G401 (cell line): Measurements from ENCODE around the gene ALKBH5. TPM values are rescaled to one million over a fixed set of nuclear protein-coding genes. Genes with fewer than 3 reads are reported as not detected.
A peak's percentile ranks its signal among the peaks of the same experiment; 100 is the strongest.

Experiments
- DNase-seq: peaks from one replicate; pipeline ENCODE4 v3.0.0-alpha.2; 2015; ENCODE audit warnings: low spot score
- in situ Hi-C: cut with HindIII; loops from 2 replicates; pipeline ENCODE4 v1.10.0; 2016; ENCODE audit warnings: low sequenced_read_pairs, mixed read lengths
- total RNA-seq: library from RNA; depleted of rRNA; stranded (reverse); fragments of >200 nt; shearing (Covaris generic); gene quantifications from 2 replicates; pipeline ENCODE4 v1.2.3, GENCODE V29; 2014

ALKBH5 gene
- total RNA-seq, 1 experiment from 2014 or later = 116 TPM

GRCh38 chr17:18182978-18183333, 672 bp upstream of the ALKBH5 start:
- no peak for DNase-seq
- in situ Hi-C loops = no loop called here

- DNase-seq = no peak
- in situ Hi-C loops = no loop called here
These were observed 759 bp downstream of the ALKBH5 start for GRCh38 chr17:18184143-18185031.

- no peak for DNase-seq
These were observed 1.8 kb downstream of the ALKBH5 start for GRCh38 chr17:18185391-18185790.

GRCh38 chr17:18185832-18186626, 2.4 kb downstream of the ALKBH5 start:
- in situ Hi-C loops = no loop called here
- no peak for DNase-seq

More at GRCh38 chr17:18185391-18185790, 1.8 kb downstream of the ALKBH5 start:
- in situ Hi-C loops = no loop called here

- no peak for DNase-seq
These were observed 3.0 kb downstream of the ALKBH5 start for GRCh38 chr17:18186627-18186982.

GRCh38 chr17:18187226-18187625, 3.6 kb downstream of the ALKBH5 start:
- no peak for DNase-seq
- in situ Hi-C loops = no loop called here

More at GRCh38 chr17:18186627-18186982, 3.0 kb downstream of the ALKBH5 start:
- in situ Hi-C loops = no loop called here

- in situ Hi-C loops = no loop called here
These were observed 4.5 kb downstream of the ALKBH5 start for GRCh38 chr17:18187821-18188761.

GRCh38 chr17:18190628-18191235, 7.1 kb downstream of the ALKBH5 start:
- no peak for DNase-seq
- in situ Hi-C loops = no loop called here

More at GRCh38 chr17:18187821-18188761, 4.5 kb downstream of the ALKBH5 start:
- DNase-seq = no peak

- no peak for DNase-seq
- in situ Hi-C loops = no loop called here
These were observed 7.6 kb downstream of the ALKBH5 start for GRCh38 chr17:18191236-18191667.

GRCh38 chr17:18191967-18192366, 8.3 kb downstream of the ALKBH5 start:
- DNase-seq = no peak
- in situ Hi-C loops = no loop called here

GRCh38 chr17:18194394-18194793, 10.8 kb downstream of the ALKBH5 start:
- DNase-seq = no peak
- in situ Hi-C loops = no loop called here

GRCh38 chr17:18194804-18195203, 11.2 kb downstream of the ALKBH5 start:
- no peak for DNase-seq
- in situ Hi-C loops = no loop called here

- in situ Hi-C loops = no loop called here
These were observed 11.6 kb downstream of the ALKBH5 start for GRCh38 chr17:18195246-18195645.

GRCh38 chr17:18197535-18198194, 14.0 kb downstream of the ALKBH5 start:
- no peak for DNase-seq
- in situ Hi-C loops = no loop called here

More at GRCh38 chr17:18195246-18195645, 11.6 kb downstream of the ALKBH5 start:
- no peak for DNase-seq

GRCh38 chr17:18198530-18198929, 14.9 kb downstream of the ALKBH5 start:
- in situ Hi-C loops = no loop called here
- no peak for DNase-seq

- no peak for DNase-seq
- in situ Hi-C loops = no loop called here
These were observed 17.5 kb downstream of the ALKBH5 start for GRCh38 chr17:18201108-18201507.

- in situ Hi-C loops = no loop called here
These were observed 19.7 kb downstream of the ALKBH5 start for GRCh38 chr17:18203308-18203707.

GRCh38 chr17:18205861-18206260, 22.2 kb downstream of the ALKBH5 start:
- in situ Hi-C loops = no loop called here
- peak; percentile 60 for DNase-seq

More at GRCh38 chr17:18203308-18203707, 19.7 kb downstream of the ALKBH5 start:
- no peak for DNase-seq
